ENCODE measurements around the gene TMEM201.

TMEM201 gene

DNA sequence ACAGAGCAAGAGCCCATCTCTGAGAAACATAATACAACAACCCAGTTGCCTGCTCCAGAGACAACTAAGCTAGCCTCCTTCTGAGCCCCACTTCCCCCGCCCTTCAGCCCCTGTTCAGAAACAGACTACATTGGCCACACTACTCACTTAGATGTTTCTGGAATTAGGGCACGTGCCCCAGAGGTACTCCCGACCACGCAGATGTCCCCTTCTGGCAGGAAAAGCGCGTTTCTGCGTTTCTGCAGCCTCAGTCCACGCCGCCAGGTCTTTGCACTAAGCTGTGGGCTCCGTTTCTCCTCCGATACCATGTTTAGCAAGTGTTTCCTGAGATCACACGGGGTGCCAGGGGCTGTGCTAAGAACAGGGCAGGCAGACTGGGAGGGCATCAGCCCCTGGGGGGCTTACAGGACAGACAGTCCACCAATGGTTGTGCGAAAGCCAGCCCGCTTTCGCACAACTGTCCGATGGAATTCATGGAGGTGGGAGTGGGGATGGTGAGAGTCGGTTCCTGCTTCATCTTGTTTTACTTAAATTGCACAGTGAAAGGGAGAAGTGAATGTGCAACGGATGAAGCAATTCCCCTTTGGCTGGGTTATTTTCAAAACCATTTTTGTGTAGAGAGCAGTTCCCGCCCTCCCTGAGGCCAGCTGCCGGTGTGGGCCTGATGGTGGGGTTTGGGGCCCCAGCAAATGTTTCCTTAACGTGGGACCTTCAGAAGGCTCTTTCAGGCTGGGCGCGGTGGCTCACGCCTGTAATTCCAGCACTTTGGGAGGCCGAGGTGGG lies 65.5 kb downstream of the TMEM201 start:
- no peak for DNase-seq

DNA sequence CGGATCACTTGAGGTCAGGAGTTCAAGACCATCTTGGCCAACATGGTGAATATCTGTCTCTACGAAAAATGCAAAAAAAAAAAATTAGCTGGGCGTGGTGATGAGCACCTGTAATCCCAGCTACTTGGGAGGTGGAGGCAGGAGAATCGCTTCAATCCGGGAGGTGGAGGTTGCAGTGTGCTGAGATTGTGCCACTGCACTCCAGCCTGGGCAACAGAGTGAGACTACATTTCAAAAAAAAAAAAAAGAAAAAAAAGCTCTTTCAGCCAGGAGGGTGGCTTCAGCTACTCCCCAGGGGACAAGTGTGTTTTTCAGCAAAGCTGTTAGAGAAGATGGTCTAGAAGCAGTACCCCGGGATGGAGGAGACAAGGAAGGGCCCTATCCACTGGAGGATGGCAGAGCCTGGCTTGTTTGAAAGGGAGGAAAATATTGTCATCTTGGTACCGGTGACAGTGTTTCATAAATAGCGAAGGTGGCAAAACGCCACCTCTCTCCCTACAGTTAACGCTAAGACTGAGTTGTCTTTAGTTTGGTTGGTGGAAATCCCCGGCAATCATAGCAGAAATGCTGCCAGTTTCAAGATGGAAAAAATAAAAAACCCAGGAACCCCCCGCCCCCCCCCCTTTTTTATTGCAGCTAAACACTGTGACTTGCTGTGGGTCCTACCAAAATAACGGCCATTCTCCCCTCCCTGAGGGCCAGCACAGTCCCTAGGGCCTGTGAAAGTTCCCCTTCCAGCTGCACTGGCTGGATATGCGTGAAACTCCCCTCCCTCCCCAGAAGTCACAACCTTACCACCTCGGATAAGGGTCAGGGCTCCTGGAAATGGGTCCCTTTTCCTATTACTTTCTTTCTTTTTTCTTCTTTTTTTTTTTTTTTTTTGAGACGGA lies 66.4 kb downstream of the TMEM201 start:
- no peak for DNase-seq

DNA sequence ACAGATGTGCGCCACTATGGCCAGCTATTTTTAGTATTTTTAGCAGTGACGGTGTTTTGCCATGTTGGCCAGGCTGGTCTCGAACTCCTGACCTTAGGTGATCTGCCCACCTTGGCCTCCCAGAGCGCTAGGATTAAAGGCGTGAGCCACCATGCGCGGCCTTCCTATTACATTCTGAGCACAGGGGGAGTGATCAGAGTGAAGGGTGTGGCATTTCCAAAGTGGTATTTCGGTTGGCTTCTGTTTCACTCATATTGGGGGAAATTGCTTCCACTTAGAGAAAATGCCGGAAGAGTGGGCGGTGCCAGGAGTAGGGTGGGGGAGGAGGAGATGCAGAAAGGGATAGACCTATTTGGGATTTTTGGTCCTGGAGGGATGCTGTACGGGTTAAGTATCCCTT lies 67.1 kb downstream of the TMEM201 start:
- no peak for DNase-seq

- no peak for DNase-seq
Observed at GRCh38 chr1:9657521-9658032, 68.9 kb downstream of the TMEM201 start.

GRCh38 chr1:9658199-9658598 lies 69.5 kb downstream of the TMEM201 start:
- no peak for DNase-seq

GRCh38 chr1:9659328-9659727 lies 70.6 kb downstream of the TMEM201 start:
- no peak for DNase-seq

DNA sequence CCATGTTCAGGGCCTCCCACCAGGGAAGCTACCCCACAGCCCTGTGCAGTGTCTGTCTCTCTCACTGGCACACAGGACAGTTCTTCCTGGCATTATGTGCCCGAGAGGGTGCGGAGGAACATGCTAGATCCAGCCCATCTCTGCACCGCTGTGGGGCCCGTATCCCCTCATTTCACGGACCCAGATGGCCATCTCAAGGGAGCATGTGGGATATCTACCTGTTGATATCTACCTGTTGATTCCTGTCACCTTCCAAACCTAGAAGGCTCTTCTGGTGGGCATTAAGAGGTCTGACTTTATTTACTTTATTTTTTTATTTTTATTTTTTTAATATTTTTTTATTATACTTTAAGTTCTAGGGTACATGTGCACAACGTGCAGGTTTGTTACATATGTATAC lies 74.5 kb downstream of the TMEM201 start:
- DNase-seq: no peak
